ENCODE results near the gene KIF5A. TPM values are rescaled to one million over a fixed set of nuclear protein-coding genes. Genes with fewer than 3 reads are reported as not detected.
A peak's percentile ranks its signal among the peaks of the same experiment; 100 is the strongest.

KIF5A gene
- total RNA-seq, 1 experiment from 2014 or later, result 0.36 TPM

GRCh38 chr12:57632073-57632957 is 82.5 kb downstream of the KIF5A start:
- peak; percentile 38 for DNase-seq (ENCODE audit: low spot score)

GRCh38 chr12:57632958-57633840 is 83.4 kb downstream of the KIF5A start, which contains the start of gene B4GALNT1:
Gene B4GALNT1 (minus strand): TSS chr12:57633201. CDS start chr12:57632132, 1,069 bp downstream.
- peak; percentile 52 for DNase-seq (ENCODE audit: low spot score)

Other genes with a start within 250 kb of the KIF5A start
- gene R3HDM2, start 119.0 kb upstream of the KIF5A start, total RNA-seq (2014; rRNA removed; shearing (Covaris generic)), result 9.4 and 16.3 TPM in 2 replicates
- not detected in 2 replicates for gene INHBC, start 115.3 kb upstream of the KIF5A start, total RNA-seq (2014; rRNA removed; shearing (Covaris generic))
- 0.14 and 0.17 TPM in 2 replicates for gene INHBE, start 94.7 kb upstream of the KIF5A start, total RNA-seq (2014; rRNA removed; shearing (Covaris generic))
- gene GLI1, start 90.3 kb upstream of the KIF5A start, total RNA-seq (2014; rRNA removed; shearing (Covaris generic)), result 0.19 and 4.1 TPM in 2 replicates
- 0.43 and 0.79 TPM in 2 replicates for gene ARHGAP9, start 70.2 kb upstream of the KIF5A start, total RNA-seq (2014; rRNA removed; shearing (Covaris generic))
- gene MARS1, start 62.0 kb upstream of the KIF5A start, total RNA-seq (2014; rRNA removed; shearing (Covaris generic)), result 86.0 and 319 TPM in 2 replicates
- 45.3 and 46.9 TPM in 2 replicates for gene DDIT3, start 29.5 kb upstream of the KIF5A start, total RNA-seq (2014; rRNA removed; shearing (Covaris generic))
- 2.3 and 11.8 TPM in 2 replicates for gene MBD6, start 27.2 kb upstream of the KIF5A start, total RNA-seq (2014; rRNA removed; shearing (Covaris generic))
- 133 and 149 TPM in 2 replicates for gene DCTN2, start 2.9 kb upstream of the KIF5A start, total RNA-seq (2014; rRNA removed; shearing (Covaris generic))
- gene PIP4K2C, start 41.1 kb downstream of the KIF5A start, total RNA-seq (2014; rRNA removed; shearing (Covaris generic)), result 42.5 and 54.0 TPM in 2 replicates
- gene DTX3, start 54.8 kb downstream of the KIF5A start, total RNA-seq (2014; rRNA removed; shearing (Covaris generic)), result 13.6 and 21.3 TPM in 2 replicates
- 20.6 and 23.0 TPM in 2 replicates for gene ARHGEF25, start 61.4 kb downstream of the KIF5A start, total RNA-seq (2014; rRNA removed; shearing (Covaris generic))
- 61.9 and 82.6 TPM in 2 replicates for gene B4GALNT1, start 83.2 kb downstream of the KIF5A start, total RNA-seq (2014; rRNA removed; shearing (Covaris generic))
- 103 and 144 TPM in 2 replicates for gene OS9, start 144.1 kb downstream of the KIF5A start, total RNA-seq (2014; rRNA removed; shearing (Covaris generic))
- 0.02 and 0.55 TPM in 2 replicates for gene AGAP2, start 188.7 kb downstream of the KIF5A start, total RNA-seq (2014; rRNA removed; shearing (Covaris generic))
- gene TSPAN31, start 195.0 kb downstream of the KIF5A start, total RNA-seq (2014; rRNA removed; shearing (Covaris generic)), result 31.2 and 33.3 TPM in 2 replicates
- gene CDK4, start 202.3 kb downstream of the KIF5A start, total RNA-seq (2014; rRNA removed; shearing (Covaris generic)), result 300 and 506 TPM in 2 replicates
- gene MARCHF9, start 205.1 kb downstream of the KIF5A start, total RNA-seq (2014; rRNA removed; shearing (Covaris generic)), result 10.5 and 12.9 TPM in 2 replicates
- gene CYP27B1, start 217.0 kb downstream of the KIF5A start, total RNA-seq (2014; rRNA removed; shearing (Covaris generic)), result 0.90 and 2.1 TPM in 2 replicates
- gene METTL1, start 222.1 kb downstream of the KIF5A start, total RNA-seq (2014; rRNA removed; shearing (Covaris generic)), result 4.3 and 5.1 TPM in 2 replicates
- 3.3 and 7.8 TPM in 2 replicates for gene EEF1AKMT3, start 222.6 kb downstream of the KIF5A start, total RNA-seq (2014; rRNA removed; shearing (Covaris generic))
- gene TSFM, start 232.7 kb downstream of the KIF5A start, total RNA-seq (2014; rRNA removed; shearing (Covaris generic)), result 51.0 and 54.8 TPM in 2 replicates

Measured in A172 (cell line).